KOPT-K1 (cell line): ENCODE data around the gene DIAPH1.

Source experiments
- H3K27ac ChIP-seq: fragments of 200-600 bp; sonication (generic); 2 replicates; pipeline ENCODE4 v1.5.1; 2016; ENCODE audit warnings: antibody characterized with exemption, mild to moderate bottlenecking, low read depth, low read length; ENCODE audit not compliant: poor library complexity, severe bottlenecking
- H3K36me3 ChIP-seq: fragments of 200-600 bp; sonication (generic); 2 replicates; pipeline ENCODE4 v1.5.1; 2017; ENCODE audit warnings: antibody characterized with exemption, mild to moderate bottlenecking, low read length, moderate library complexity; ENCODE audit not compliant: insufficient read depth
- H3K9me3 ChIP-seq: fragments of 200-600 bp; sonication (generic); 2 replicates; pipeline ENCODE4 v1.5.1; 2017; ENCODE audit warnings: antibody characterized with exemption, low read length, mild to moderate bottlenecking; ENCODE audit not compliant: insufficient read depth, poor library complexity, severe bottlenecking

The DIAPH1 gene

GRCh38 chr5:141570655-141571054 lies 48.1 kb downstream of the DIAPH1 start:
- H3K27ac ChIP-seq: no peak overlapping the region
- H3K36me3 ChIP-seq: peaks cover 99% of the 10 kb centered on the region
- no peaks in the 10 kb centered on the region for H3K9me3 ChIP-seq

DNA sequence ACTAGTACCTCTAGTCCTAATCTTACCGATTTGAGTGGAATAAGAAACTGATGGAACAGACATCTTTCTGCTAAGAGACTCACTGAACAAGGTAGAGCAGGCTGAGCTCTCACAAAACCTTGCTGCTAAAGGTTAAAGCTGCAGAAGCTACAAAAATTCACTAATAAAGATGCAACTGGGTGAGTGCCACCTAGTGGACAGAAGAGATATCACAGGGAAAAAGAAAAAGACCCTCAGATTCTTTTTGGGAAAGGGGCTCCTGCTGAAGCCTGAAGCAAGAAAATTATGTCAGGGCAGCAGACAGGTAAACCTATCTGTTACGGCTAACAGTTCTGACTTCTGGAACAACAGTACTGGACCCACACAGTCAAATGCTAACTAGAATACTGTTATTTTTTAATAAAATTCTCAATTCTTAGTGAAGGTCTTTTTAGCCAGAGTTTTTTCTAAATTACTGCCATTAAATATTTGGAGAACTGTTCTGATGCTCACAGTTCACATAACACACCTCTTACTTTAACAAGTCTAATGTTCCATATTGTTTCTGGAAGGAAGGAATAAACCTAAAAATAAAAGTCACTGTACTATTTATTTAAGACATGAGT lies 51.2 kb downstream of the DIAPH1 start:
- Histone ChIP-seq H3K9me3 (no peaks in the 10 kb centered on the region), H3K36me3 (peaks cover 100% of the 10 kb centered on the region), H3K27ac (no peak overlapping the region)

DNA sequence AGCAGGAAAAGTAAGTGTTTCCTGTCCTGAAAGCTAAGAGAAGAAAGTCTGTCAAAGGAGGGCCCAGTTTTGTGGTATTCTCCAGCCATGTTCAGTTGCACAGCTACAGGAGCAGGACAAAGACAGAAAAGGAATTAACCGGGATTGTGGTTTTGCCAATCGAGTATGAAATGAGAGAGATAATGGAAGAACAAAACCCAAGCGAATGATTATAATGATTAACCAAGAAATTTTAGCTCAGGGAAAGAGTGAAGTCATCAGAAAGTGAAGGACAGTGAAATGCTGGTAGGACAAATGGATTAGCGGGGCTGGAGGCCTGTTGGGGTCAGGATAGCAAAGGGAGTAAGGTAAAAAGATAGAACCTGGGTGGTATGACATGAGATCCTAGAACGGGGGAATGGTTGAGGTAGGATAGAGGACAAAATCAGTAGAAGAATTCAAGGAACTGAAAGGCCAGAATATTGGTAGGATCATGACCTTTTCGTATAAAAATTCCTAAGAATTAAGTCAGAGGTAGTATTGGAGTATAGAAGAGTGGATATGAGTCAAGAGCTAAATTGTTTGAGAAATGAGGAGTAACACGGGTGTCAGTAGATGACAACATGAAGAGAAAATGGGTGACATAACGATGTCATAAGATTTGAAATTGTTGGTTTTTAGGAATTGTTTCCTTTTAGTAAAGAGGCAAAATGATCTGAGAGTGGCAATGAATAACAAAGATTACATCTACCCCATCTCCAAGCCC lies 52.8 kb downstream of the DIAPH1 start:
- H3K9me3 ChIP-seq: no peaks in the 10 kb centered on the region
- H3K36me3 ChIP-seq: peaks cover 100% of the 10 kb centered on the region
- H3K27ac ChIP-seq: no peak overlapping the region

DNA sequence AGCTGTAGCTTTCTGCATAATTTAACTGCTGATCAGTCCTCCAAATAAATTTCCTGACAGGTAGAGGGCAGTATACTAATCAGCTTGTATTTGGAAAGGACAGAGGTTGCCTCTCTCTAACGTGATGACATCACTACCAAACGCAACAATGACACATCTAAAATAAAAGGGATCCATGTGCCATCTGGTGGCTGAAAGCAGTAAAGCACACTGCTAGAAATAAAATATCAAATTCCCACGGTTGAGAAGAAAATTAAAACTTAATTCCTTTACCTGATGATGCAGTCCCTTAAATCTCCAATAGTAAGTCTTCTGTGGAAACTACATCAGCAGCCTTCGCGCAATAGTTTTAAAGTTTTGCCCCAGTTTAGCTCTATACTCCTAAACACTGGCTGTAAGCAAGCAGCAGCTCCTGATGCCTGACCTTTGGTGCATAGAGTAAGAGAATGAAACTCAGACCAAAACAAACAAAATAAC lies 54.5 kb downstream of the DIAPH1 start:
- peak overlapping the region; percentile 14 for H3K27ac ChIP-seq
- no peaks in the 10 kb centered on the region for H3K9me3 ChIP-seq
- H3K36me3 ChIP-seq: peaks cover 100% of the 10 kb centered on the region

- no peak overlapping the region for H3K27ac ChIP-seq
These were observed 57.9 kb downstream of the DIAPH1 start for GRCh38 chr5:141560725-141561483.

GRCh38 chr5:141560151-141560550 lies 58.6 kb downstream of the DIAPH1 start:
- Histone ChIP-seq H3K36me3 (peaks cover 100% of the 10 kb centered on the region), H3K9me3 (no peaks in the 10 kb centered on the region), H3K27ac (no peak overlapping the region)

More at GRCh38 chr5:141560725-141561483, 57.9 kb downstream of the DIAPH1 start:
- H3K9me3 ChIP-seq: no peaks in the 10 kb centered on the region
- peaks cover 100% of the 10 kb centered on the region for H3K36me3 ChIP-seq

DNA sequence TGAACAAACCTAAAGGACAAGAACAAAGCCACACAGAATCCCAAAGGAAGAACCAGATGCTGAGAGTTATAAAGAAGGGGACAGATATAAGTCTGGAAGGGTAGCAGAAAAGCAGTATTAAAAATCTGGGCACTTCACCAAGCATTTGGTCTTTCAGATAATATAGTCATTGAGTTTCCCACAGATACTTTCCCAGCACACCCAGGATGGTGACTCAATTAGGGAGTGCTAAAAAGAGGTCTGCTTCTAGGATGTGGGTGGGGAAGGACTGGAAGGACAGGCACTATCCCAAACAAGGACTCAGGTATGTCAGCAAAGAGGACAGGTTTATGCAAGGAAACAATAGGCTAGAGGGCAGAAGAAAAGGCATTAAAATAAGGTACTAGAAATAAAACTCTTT lies 59.3 kb downstream of the DIAPH1 start:
- peaks cover 100% of the 10 kb centered on the region for H3K36me3 ChIP-seq
- H3K9me3 ChIP-seq: no peaks in the 10 kb centered on the region
- H3K27ac ChIP-seq: no peak overlapping the region

GRCh38 chr5:141558150-141558549 lies 60.6 kb downstream of the DIAPH1 start:
- Histone ChIP-seq H3K36me3 (peaks cover 91% of the 10 kb centered on the region), H3K9me3 (no peaks in the 10 kb centered on the region), H3K27ac (peak overlapping the region; percentile 37)

- Histone ChIP-seq H3K36me3 (peaks cover 91% of the 10 kb centered on the region), H3K27ac (peak overlapping the region; percentile 37), H3K9me3 (no peaks in the 10 kb centered on the region)
These were observed 61.1 kb downstream of the DIAPH1 start for GRCh38 chr5:141557681-141558136.

GRCh38 chr5:141547921-141548320 lies 70.9 kb downstream of the DIAPH1 start:
- Histone ChIP-seq H3K36me3 (peaks cover 98% of the 10 kb centered on the region), H3K9me3 (peaks cover 24% of the 10 kb centered on the region), H3K27ac (no peak overlapping the region)

DNA sequence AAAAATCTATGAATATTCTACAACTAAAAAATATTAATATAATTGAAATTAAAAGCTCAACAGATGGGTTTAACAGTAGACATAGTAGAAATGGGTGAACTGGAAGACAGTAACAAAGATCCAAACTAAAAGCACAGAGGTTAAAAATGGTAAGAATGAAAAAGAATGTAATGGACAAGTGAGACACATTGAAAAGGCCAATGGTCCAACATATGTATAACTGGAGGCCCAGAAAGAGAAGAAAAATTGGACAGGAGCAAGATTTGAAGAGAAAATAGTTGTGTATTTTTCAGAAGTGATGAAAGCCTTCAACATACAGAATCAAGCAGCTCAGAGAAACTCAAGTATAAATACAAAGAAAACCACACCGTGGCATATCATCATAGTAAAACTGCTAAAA lies 71.3 kb downstream of the DIAPH1 start:
- H3K36me3 ChIP-seq: peaks cover 98% of the 10 kb centered on the region
- no peak overlapping the region for H3K27ac ChIP-seq
- peaks cover 24% of the 10 kb centered on the region for H3K9me3 ChIP-seq

- no peak overlapping the region for H3K27ac ChIP-seq
- H3K9me3 ChIP-seq: peaks cover 13% of the 10 kb centered on the region
- peaks cover 92% of the 10 kb centered on the region for H3K36me3 ChIP-seq
These were observed 75.7 kb downstream of the DIAPH1 start for GRCh38 chr5:141543053-141543452.

DNA sequence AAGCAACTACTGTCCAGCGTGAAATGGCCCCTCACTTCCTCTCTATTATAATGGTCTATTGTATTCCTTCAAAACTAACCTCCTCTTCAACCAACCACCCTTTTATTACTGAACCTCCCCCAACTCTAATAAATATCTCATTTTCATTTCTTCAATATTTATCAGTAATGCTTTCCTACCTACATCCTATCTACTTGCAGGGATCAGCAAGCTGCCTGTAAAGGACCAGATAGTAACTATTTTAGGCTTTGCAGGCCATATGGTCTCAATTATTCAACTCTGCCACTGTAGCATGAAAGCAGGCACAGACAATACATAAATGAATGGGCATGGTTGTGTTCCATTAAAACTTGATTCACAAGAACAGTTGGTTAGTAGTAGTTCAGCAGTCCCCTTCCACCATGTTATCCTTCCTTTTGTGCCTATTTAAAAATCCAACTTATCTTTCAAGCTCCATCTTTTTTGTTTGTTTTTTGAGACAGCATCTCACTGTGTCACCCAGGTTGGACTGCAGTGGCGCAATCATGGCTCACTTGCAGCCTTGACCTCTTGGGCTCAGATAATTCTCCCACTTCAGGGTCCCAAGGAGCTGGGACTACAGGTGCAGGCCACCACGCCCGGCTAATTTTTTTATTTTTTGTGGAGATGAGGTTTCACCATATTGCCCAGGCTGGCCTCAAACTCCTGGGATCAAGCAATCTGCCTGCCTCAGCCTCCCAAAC lies 84.1 kb downstream of the DIAPH1 start:
- no peaks in the 10 kb centered on the region for H3K9me3 ChIP-seq
- H3K27ac ChIP-seq: no peak overlapping the region
- H3K36me3 ChIP-seq: peaks cover 90% of the 10 kb centered on the region

DNA sequence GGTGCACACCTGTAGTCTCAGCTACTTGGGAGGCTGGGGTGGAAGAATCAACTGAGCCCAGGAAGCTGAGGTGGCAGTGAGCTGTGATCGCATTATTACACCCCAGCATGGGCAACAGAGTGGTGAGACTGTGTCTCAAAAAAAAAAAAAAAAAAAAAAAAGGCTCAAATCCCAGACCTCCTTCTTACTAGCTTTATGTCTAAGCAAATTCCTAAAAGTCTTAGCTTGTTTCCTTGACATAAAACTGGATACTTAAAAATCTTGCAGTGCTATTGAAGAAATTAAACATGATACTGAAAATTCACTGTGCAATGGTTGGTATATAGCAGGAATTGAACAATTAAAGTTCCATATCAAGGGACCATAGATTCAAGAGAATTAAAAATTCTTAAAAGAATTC lies 84.9 kb downstream of the DIAPH1 start:
- Histone ChIP-seq H3K27ac (no peak overlapping the region), H3K9me3 (no peaks in the 10 kb centered on the region), H3K36me3 (peaks cover 90% of the 10 kb centered on the region)

GRCh38 chr5:141532726-141533125 lies 86.1 kb downstream of the DIAPH1 start:
- H3K36me3 ChIP-seq: peaks cover 98% of the 10 kb centered on the region
- H3K27ac ChIP-seq: no peak overlapping the region

More at GRCh38 chr5:141532726-141533125, 86.1 kb downstream of the DIAPH1 start:
- no peaks in the 10 kb centered on the region for H3K9me3 ChIP-seq
